Measurements from ENCODE around the gene PADI1.

The PADI1 gene, protein sequence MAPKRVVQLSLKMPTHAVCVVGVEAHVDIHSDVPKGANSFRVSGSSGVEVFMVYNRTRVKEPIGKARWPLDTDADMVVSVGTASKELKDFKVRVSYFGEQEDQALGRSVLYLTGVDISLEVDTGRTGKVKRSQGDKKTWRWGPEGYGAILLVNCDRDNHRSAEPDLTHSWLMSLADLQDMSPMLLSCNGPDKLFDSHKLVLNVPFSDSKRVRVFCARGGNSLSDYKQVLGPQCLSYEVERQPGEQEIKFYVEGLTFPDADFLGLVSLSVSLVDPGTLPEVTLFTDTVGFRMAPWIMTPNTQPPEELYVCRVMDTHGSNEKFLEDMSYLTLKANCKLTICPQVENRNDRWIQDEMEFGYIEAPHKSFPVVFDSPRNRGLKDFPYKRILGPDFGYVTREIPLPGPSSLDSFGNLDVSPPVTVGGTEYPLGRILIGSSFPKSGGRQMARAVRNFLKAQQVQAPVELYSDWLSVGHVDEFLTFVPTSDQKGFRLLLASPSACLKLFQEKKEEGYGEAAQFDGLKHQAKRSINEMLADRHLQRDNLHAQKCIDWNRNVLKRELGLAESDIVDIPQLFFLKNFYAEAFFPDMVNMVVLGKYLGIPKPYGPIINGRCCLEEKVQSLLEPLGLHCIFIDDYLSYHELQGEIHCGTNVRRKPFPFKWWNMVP

GRCh38 chr1:17204546-17205440 is at the start of gene PADI1:
Gene PADI1, plus strand, starts transcription at chr1:17205128. Its CDS starts 90 bp downstream, at chr1:17205218.
- DNase-seq: no peak

DNA sequence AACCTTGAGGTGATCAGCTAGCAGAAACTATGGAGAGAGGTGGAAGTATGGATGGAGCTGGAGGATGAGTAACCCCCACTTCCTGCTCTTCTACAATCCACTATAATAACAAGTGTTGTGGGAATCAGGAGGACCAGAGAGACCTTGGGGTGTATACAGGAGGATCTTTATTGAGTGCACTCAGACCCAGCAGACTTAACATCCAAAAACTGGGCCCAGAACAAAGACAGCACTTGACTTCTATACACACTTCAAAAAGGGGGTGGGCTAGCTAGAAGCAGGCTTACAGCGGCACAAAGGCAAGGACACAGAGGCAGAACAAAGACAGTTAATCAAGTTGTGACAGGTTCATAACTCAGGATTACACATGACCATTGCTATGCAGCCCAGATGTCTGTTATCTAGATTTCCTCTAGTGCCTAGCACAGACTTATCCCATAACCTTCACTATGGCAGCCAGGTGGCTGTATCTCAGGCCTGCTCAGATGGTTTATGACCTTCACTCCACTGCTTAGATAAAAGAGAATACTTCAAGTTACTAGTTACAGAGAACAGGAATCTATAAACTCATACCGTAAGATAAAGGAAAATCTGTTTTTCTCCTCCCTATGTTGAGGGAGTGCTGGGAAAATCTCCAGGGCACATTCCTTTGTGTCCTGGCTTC is 49.5 kb upstream of the PADI1 start:
- DNase-seq: no peak

DNA sequence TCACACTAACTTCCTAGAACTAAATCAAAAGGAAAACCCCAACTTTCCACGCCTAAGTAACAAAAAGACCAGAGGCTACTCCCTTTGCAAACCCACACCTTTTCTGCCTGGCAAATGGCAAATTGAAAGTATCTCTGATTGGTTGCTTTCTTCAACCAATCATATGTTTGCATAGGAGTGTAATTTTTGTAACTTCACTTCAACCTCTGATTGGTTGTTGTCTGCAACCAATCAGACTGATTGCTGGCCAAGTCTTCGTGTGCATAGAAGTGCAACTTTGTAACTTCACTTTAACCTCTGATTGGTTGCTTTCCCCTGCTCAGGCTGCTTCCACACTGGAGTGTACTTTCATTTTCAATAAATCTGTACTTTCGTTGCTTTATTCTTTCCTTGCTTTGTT is 48.8 kb upstream of the PADI1 start:
- DNase-seq: peak; percentile 10

GRCh38 chr1:17158961-17159360 is 46.0 kb upstream of the PADI1 start:
- DNase-seq: no peak

DNA sequence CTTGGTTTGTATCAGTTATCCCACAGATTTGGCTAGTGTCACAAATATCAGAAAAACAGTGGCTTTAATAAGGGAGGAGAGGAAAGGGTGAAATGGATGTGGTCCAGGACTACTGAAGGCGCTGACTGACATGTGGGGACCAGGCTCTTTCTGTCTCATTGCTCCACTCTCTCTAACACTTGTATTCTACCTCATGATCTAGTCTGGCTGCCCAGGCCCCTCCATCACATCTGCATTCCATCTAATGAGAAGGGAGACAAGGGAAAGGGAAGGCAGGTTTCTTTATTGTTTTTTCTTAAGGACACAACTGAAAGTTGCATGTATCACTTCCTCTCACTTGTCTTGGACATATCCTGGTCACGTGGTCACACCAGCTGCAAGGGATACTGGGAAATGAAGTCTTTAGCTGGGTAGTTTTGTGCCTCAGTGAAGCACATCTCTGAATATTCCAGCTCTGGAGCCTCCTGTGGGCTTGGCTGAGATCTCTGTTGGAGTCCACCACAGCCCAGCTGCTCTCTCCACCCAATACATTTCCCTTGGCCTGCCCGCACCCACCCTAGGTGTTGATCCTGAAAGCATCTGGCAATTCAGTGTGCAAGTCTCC is 43.7 kb upstream of the PADI1 start:
- DNase-seq: peak; percentile 6

- DNase-seq: no peak
Observed at GRCh38 chr1:17161926-17162800, 42.8 kb upstream of the PADI1 start.

- DNase-seq: no peak
Observed at GRCh38 chr1:17162941-17163340, 42.0 kb upstream of the PADI1 start.

GRCh38 chr1:17163371-17163770 is 41.6 kb upstream of the PADI1 start:
- no peak for DNase-seq

DNA sequence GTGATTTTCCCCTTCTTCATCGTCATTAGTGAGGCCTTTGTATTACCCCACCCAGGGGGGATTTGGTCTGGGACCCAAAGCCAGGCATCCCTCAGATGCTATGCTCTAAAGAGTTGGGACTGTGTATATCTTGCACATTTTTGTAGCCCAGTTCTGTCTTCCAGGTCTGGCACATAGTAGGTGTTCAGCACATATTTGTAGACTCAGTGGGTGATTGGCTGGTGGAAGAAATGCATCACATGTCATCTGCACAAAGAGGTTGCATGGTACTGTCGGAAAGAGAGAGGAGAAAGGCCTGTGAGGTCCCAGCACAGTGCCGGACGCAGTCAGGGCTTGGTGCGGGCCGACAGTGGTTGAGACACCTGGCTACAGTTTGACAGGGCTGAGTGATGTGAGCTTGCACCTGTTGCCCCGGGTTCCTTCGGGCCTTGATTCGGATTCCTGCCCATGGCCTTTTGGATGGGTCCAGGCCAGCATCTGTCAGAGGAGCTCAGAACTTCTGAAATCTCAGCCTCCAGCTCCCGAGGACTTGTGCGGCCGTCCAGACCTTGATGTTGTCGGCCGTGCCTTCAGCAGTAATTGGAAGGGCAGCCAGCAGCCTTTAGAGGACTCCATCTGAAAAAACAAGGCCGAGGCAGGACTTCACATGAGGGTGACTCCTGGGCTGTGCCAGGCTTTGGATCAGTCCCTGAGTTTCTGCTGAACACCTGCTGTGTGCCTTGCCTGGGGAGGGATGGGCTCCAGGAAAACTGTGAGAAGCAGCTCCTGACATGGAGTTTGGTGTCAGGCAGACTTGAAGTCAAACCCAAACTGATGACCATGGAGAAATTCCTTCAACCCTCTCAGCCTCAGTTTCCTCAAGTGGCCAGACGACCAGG is 40.9 kb upstream of the PADI1 start:
- DNase-seq: no peak

GRCh38 chr1:17165823-17166222 is 39.1 kb upstream of the PADI1 start:
- DNase-seq: no peak

- DNase-seq: no peak
Observed at GRCh38 chr1:17167041-17167785, 37.7 kb upstream of the PADI1 start.

- no peak for DNase-seq
Observed at GRCh38 chr1:17167786-17168090, 37.2 kb upstream of the PADI1 start.

DNA sequence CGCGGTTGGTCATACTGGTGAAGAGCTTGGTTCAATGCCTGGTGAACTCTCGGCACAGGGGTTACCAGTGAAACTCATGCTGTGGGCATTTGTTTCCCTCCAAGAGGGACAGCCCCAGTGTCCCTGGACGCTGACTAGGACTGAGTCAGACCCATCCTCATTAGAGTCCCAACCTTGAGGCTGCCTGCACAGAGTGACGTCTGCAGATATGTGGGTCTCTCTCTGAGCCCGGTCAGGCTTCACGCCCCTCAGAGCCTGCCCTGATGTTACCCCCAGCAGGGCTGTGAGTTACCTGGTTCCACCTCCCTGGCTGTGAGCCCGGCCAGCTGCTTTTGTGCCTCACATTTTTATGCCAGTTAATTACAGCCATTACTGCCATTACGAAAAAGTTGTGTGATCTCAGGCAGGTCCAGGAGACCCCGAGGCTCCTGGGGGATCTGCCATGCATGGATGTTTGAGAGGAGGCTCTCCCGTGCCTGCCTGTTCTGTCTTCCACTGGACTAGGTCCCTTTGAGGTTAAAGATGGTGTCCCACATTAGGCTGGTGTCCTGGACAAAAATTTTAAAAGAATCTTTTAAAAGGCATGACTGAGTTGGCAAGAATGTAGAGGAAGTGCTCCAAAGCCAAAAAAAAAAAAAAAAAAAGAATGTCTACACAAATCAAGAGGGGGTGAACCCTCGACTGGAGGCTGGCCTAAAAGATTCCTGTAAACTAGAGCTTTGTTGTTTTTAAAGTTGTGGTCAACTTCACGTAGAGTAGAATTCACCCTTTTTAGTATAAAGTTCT is 36.6 kb upstream of the PADI1 start:
- no peak for DNase-seq

DNA sequence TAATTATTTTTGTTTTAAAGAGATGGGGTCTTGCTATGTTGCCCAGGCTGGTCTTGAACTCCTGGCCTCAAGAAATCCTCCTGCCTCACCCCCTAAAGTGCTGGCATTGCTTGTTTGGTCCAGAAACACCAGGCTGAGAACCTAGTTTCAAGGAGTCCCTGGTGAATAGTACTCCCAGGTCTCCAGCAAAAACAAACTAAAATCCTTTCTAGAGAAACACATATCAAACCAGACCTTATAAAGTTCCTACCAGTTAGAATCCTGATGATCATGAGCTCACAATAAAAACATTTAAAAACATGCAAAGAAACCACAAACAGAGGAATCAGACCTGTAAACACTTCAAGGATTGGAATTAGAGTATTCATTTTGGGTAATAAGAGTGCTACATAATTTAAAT is 34.4 kb upstream of the PADI1 start:
- no peak for DNase-seq

GRCh38 chr1:17173217-17173616 is 31.7 kb upstream of the PADI1 start:
- no peak for DNase-seq

DNA sequence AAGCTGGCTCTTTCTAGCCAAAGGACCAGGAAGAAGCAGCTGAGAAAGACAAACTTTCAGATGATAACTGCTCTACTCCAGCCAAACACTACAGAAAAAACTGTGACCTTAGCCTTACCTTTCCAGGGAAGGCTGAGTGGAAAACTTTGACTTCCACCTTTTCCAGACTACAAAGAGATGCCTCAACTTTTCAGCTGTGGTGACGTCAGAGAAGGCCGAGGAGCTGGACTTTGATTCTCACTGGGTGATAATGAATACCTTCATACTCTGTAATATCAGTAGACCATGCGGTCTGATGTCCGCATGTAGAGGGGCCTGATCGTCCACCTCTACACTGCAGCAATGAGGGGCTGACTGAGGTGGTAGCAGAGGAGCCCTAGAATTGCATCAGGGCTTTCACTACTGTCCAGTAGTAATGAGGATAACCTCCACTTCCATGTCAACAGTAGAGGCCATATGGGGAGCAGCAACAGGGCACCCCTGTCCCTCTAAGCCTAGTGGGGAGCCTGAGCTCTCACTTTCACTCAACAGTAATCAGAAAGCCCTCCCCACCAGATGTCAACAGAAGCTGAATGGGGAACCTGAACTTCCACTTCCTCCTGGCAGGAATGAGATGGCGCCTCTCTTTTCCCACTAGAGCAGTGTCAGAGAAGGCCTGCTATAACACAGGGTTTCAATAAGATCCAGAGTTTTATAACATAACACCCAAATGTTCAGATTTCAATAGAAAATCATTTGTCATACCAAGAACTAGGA is 28.4 kb upstream of the PADI1 start:
- no peak for DNase-seq

DNA sequence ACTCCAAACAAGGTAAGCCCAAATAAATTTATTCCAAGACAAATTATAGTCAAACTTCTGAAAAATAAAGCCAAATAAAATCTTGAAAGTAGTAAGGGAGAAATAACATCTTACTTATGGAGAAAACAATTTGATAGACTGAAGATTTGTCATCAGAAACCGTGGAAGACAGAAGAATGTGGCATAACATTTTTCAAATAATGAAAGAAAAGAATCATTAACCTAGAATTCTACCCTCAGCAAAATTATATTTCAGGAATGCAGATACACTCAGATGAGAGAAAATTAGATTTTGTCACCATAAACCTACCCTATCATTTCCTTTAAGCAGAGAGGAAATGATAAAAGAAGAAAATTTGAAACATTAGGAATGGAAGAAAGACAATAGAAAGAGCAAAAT is 27.3 kb upstream of the PADI1 start:
- DNase-seq: no peak

DNA sequence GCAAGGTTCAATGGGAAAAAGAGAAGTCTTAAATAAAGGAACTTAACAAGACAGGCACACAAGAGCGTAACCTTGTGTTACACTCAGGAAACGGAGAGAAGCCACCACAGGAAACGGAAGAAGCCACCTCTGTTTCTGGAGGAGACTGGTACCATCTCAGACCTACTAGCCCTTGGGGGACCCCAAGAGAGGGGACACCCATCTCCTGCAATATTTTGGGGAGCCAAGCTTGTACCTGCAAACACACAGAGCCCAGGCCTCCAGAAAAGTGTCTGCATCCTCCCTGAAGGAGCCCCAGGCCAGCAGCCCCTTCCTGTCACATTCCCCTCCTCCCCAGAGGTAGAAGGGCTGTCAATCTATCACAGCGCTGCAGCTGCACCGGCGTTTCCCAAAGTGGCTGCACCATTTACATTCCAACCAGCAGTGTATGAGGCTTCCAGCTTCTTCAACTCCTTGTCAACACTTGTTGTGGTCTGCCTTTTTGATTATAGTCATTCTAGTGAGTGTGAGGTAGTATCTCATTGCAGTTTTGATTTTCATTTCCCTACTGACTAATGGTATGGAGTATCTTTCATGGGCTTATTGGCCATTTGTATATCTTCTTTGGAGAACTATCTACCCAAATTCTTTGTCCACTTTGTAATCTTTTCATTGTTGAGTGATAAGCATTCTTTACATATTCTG is 23.0 kb upstream of the PADI1 start:
- DNase-seq: peak; percentile 21

Measured in activated CD4-positive, alpha-beta T cell treated with anti-CD3 and anti-CD28 coated beads, Interleukin-2, Interleukin-6, amounts not matched to agents 100 ng/mL and 50 ng/mL, durations not matched to agents 16 hours and 8 hours (primary cell).